Skin epidermis (tissue), 12 donors: ENCODE data around the gene LY6G6D.

Experiments used
- H3K27ac ChIP-seq, 21 experiments: fragments of 200-600 bp; sonication (generic) in 11 of 21; one replicate each; pipeline ENCODE4 v1.5.0; 2020; ENCODE audit warnings: mild to moderate bottlenecking in 3 of 21, inconsistent platforms in 2 of 21, moderate library complexity in 2 of 21
- H3K4me3 ChIP-seq, 7 experiments: fragments of 200-600 bp; sonication (generic) in 2 of 7; one replicate each; pipeline ENCODE4 v1.5.0; 2020; ENCODE audit warnings: inconsistent platforms in 2 of 7, mild to moderate bottlenecking in 2 of 7, moderate library complexity in 1 of 7

The LY6G6D gene, protein sequence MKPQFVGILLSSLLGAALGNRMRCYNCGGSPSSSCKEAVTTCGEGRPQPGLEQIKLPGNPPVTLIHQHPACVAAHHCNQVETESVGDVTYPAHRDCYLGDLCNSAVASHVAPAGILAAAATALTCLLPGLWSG

DNA sequence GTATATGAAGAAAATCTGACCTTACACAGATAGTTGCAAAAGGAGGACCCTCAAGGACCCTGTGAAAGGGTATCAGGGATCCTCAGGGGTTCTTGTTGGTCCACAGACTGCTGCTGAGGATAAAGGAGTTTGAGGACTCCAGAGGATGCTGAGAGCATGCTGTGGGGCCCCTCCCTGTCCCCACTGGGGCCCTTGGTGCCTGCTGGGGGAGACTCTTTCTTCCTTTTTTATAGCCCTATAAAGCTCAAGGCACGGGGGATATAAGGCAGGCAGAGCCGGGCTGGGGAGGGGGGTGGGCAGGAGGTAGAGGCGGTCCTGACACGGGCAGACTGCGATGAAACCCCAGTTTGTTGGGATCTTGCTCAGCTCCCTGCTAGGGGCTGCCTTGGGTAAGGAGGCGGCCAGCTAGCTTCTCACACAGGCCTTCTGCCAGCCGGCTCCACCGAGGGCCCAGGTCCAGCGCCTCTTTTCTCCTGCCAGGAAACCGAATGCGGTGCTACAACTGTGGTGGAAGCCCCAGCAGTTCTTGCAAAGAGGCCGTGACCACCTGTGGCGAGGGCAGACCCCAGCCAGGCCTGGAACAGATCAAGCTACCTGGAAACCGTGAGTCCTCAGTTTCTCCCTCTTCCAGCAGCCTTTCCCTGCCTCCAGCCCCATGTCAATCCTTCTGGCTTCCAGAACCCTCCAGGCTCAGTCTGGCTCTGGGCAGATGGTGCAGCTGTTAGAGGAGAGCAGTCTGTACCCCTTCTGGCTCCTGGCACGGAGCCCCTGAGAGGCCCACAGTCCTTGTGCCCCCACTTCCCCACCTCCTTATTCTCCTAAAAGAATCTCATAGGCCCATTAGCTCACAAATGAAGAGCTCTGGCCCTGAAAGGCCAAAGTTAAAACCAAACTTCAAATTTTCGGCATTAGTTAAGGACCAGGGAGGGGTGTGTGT lies at the start of gene LY6G6D:
Gene LY6G6D, plus strand, starts transcription at position 327 of the 937 bp plus-strand sequence. Its CDS starts 8 bp downstream, at position 335.
- H3K27ac ChIP-seq: peak within 1 kb of the TSS in 13 of 21 experiments; percentile 0 to 80 (median 65)
- no peak within 1 kb of the TSS for H3K4me3 ChIP-seq

DNA sequence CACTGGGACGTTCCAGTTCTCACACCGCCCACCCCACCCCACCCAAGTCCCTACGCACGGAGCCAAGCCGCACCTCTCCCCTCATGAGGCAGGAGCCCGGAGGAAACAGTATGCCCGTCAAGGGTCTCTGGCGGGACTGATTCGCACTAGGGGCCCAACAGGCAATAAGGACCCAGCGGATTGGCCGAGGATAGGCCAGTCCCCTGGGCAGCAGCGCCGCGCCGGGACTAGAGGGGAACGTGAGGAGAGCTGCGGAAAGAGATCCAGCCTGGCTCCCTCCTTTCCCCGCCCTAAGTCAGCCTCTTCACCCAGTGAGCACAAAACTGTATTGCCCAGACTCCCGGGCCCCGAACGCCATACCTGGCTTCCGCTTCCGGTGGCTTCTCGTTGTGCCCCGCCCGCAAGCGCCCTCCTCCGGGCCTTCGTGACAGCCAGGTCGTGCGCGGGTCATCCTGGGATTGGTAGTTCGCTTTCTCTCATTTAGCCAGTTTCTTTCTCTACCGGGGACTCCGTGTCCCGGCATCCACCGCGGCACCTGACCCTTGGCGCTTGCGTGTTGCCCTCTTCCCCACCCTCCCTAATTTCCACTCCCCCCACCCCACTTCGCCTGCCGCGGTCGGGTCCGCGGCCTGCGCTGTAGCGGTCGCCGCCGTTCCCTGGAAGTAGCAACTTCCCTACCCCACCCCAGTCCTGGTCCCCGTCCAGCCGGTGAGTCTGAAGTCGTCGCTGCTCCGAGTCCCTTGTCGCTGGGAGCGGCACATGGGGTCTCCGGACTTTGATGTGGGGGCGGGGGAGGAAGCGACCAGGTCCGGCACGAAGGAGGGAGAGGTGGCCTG lies 49.4 kb upstream of the LY6G6D start, which contains the start of gene CSNK2B:
Gene CSNK2B, plus strand, starts transcription at position 580 of the 836 bp plus-strand sequence. CDS start 752 bp downstream, outside the sequence.
- Histone ChIP-seq H3K27ac (peak within 1 kb of the TSS; percentile 61 to 98 (median 95)), H3K4me3 (peak within 1 kb of the TSS; percentile 78 to 95 (median 87))

DNA sequence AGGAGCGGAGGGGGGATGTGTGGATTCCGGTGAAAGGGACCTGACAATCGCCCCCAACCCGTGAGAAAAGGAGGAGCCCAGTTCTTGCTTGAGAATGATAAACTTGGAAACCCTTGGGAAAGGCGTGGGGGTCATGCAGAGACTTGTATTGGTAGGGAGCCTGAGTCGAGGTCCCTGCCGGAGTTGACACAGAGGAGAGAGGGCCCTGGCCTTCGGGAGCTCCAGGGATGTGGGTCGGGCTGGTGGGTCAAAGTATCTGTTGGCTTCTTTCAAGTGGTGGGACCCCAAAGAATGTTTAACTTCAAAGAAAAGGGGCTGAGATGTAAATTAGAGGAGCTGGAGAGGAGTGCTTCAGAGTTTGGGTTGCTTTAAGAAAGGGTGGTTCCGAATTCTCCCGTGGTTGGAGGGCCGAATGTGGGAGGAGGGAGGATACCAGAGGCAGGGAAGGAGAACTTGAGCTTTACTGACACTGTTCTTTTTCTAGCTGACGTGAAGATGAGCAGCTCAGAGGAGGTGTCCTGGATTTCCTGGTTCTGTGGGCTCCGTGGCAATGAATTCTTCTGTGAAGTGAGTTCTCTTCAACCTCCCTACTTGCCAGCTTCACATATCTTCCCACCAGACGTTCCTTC lies 48.7 kb upstream of the LY6G6D start:
- Histone ChIP-seq H3K27ac (peak overlapping the region; percentile 61 to 98 (median 95)), H3K4me3 (peak overlapping the region; percentile 78 to 95 (median 87))

DNA sequence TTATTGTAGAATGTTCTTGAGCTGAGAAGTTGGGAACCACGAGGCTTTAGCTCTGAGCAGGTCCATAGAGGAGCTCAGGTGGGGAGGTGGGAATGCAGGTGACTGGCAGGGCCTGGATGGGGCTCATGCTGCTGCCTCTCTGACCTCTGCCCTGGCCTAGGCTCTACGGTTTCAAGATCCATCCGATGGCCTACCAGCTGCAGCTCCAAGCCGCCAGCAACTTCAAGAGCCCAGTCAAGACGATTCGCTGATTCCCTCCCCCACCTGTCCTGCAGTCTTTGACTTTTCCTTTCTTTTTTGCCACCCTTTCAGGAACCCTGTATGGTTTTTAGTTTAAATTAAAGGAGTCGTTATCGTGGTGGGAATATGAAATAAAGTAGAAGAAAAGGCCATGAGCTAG lies 45.5 kb upstream of the LY6G6D start, which contains the start of gene LY6G5B:
Gene LY6G5B, plus strand, starts transcription at position 301 of the 400 bp plus-strand sequence. CDS start 975 bp downstream, outside the sequence.
- peak within 1 kb of the TSS in 2 of 21 experiments; percentile 5 to 24 for H3K27ac ChIP-seq
- H3K4me3 ChIP-seq: no peak within 1 kb of the TSS

DNA sequence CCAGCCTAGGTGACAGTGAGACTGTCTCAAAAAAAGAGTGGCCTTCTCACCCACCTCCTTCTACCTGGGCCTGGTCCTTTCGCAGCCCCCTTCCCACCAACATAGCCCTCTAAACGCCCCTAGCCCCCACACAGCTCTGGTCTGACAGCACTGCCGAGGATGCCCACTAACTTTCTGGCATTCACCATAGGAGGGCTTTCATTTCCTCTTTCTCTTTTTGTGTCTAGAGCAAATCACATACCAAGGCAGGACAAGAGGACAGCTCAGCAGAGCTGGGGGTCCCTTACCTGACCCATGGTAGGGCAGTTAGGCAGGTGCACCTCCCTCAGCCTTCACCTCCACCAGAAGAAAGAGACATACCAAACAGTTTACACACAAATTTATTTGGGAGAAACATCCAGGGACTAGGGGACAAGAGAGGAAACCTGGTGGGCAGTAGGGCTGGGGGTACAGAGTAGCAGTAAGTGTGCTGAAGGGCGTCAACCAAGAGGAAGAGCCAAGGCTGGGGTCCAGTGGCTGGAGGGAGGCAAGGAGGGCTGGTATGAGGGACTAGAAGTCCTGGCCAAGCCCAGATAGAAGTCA lies 38.7 kb upstream of the LY6G6D start:
- no peak overlapping the region for H3K4me3 ChIP-seq
- H3K27ac ChIP-seq: no peak overlapping the region

DNA sequence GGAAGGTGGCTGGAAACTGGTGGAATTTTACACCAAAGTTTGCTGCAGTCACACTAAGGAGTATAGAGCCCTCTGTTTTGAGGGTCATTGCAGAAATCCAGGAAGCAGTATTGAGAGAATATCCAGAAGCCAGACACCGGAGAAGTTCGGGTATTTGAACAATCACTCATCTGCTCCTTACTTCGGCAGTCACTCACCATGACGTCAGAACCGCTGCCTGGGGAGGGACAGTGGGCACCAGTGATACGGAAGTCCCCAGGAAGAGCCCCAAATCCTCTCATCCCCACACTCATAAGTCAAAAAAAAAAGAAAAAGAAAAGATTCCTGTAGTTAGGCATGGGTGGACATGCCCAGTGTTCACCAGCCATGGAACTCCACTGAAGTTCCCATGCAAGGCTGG lies 38.2 kb upstream of the LY6G6D start:
- Histone ChIP-seq H3K27ac (no peak overlapping the region), H3K4me3 (no peak overlapping the region)

DNA sequence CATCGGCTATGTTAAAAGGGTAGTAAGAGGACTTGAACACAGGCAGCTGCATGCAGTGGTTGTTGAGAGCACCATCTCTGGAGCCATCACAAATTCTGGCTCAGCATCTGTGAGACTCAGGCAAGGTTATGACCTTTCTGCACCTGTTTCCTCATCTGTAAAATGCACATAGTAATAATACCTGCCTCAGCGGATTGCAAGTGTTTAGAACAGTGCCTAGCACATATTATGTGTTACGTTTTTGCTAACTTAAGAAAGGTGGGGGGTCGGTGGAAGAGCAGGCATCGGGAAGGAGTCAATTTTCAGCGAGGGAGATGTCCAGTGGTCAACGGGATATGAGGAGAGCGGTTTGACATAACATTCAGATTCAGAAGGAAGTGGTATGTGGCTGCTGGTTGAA lies 37.2 kb upstream of the LY6G6D start:
- H3K4me3 ChIP-seq: no peak overlapping the region
- no peak overlapping the region for H3K27ac ChIP-seq

DNA sequence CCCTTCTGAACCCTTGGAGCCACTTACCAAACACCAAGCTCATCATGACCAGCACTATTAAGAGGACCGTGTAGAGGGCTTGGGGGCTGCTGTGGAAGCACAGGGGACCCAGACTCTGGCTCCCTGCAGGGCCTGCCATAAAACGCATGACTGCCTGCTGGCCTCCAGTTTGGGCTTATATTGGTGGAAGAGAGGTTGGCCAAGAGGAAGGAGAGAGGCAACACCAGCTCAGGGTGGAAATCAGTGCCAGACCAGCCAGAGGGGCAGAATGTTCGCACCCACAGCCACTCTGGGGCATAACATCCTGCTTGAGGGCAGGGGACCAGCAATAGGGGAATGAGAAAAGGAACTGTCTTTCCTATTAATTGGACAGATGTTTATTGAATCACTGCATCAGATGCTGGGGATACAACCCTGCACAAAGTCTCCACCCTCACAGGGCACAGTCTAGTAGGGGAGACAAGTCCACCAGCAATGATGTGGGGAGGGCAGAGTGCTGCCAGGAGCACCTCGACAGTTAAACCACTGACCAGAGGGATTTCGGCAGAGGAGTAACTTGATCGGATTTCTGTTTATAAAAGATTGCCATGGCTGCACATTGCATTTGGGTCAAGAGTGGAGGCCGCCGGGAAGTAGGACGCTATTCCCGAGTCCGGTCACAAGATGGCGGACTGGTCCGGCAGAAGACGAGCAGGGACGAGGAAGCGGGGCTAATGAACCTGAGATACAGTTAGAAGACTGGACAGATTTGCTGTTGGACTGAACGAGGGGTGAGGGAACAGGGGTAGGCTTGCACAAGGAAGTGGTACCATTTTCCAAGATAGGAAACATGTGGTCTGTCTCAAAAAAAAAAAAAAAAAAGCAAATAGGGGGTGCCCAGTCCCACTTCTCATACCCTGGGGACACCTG lies 34.7 kb upstream of the LY6G6D start, which contains the start of gene LY6G5C:
Gene LY6G5C, minus strand, starts transcription at position 842 of the 909 bp plus-strand sequence. Its CDS starts 694 bp downstream, at position 148.
- Histone ChIP-seq H3K4me3 (peak within 1 kb of the TSS; percentile 27 to 52 (median 46)), H3K27ac (peak within 1 kb of the TSS in 19 of 21 experiments; percentile 3 to 87 (median 63))

DNA sequence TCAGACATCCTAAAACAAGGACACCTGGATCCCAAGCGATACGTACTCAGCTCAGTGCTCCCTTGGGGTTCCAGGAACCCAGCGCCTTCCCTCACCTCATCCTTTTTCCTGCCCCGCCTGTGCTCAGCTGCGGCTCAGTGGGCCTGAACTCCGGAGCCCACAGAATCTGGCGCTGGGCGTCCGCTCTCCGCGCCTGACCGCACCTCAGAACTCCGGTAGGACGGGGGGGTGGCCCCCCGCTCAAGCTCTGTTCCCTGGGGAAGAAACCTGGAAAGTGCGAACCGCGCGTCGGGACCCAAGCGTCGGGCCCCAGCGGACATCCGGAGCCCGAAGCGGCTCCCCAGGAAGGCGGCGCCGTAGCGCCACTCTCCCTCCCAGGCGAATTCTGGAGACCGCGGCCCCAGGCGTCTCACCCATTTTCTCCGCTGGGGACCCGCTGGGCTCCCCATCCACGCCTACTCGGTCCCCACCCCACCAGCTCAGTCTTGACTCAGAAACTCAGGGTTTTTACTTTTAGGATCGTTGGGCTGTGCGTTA lies 33.9 kb upstream of the LY6G6D start:
- Histone ChIP-seq H3K27ac (peak overlapping the region in 19 of 21 experiments; percentile 3 to 87 (median 63)), H3K4me3 (peak overlapping the region; percentile 27 to 52 (median 46))

DNA sequence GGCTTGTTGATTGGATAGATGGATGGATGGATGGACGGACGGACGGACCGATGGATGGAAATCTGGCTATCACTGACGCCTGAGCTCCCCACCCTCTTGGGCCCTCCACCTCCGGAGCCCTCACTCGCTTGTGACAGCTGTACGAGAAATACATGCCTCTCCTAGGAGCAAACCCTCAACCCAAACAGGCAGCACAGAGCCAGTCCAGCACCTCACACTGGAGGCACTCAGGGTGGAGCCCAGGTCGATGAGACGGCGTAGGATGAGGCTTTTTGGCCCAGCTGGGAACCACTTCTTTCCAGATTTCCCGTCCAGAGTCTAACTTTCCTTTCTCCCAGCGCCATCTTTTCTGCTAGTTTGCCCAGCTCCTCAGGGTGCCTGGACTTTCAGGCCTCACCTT lies 31.6 kb upstream of the LY6G6D start:
- H3K4me3 ChIP-seq: no peak overlapping the region

DNA sequence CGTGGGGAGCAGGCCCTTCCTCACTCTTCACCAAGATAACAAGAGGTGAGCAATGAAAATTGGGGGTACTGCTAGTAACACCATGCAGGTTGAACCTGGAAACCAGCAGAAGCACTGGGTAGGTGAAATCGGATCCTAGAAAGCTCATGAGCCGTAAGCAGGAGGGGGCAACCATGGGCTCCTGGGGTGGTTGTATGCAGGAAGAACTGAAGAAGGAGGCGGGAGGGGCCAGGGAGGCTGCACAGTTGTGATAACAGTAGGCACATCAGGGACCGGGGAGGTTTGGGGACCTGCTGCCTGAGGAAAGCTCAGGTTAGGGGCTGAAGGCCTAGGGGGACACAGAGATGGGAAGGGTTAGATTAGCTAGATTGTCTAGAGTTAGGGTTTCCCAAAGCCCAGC lies 28.7 kb upstream of the LY6G6D start:
- H3K4me3 ChIP-seq: no peak overlapping the region
- no peak overlapping the region for H3K27ac ChIP-seq

More for the DNA sequence above, 31.6 kb upstream of the LY6G6D start:
- no peak overlapping the region for H3K27ac ChIP-seq

DNA sequence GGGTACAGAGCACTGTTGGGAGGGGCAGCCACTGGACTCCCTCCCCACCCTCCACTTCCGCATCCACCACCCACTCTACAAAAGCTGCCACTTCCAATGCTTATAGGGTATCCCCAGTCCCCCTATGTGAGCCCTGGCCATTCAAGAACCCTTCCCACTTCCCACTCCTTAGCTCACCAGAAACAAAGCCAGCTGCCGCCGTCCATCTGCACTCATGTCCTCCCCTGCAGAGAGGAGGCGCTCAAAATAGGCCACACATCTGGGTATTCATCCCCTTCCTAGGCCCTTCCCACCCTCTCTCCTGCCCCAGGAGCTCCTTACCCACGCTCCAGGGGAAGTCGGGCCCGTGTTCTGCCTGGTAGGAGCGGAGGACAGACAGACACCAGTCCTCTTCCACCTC lies 27.8 kb upstream of the LY6G6D start:
- Histone ChIP-seq H3K4me3 (no peak overlapping the region), H3K27ac (no peak overlapping the region)

DNA sequence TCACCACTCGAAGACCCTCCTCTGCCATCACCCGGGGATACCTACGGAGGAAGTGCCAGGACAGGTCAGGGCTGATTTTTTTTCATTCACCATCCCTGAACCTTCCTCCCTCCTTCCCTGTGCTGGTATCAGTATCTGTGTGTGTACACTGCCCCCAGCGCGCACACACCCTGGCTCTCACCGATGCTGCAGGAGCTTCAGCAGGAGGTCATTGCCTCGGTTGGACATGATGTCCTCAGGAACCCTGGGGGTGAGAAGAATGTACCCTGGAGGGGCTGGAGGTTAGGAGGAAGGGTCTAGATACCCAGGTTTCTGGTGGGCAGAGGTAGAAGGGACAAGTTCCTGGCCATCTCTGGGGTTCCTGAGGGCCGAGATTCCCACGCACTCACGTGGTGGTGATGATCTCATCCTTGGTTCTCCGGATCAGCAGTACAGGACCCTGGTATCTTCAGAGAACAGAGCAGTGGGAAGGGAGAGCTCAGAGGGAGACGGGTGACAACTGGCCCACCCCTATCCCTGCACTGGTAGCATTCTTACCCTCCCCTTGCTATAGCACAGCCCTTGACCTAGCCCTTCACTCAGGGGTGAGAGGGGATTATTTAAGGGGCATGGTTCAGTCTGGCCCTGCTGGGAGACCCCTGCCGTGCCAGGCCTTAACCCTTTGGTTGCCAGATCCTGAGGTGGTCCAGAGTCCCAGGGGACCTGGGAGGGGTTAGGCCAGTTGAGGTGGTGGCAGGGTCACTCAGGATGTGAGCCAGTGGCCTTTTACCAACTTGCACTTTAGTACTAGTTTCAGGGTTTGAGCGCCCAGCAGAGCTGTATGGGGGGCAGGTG lies 27.1 kb upstream of the LY6G6D start:
- Histone ChIP-seq H3K27ac (no peak overlapping the region), H3K4me3 (no peak overlapping the region)

DNA sequence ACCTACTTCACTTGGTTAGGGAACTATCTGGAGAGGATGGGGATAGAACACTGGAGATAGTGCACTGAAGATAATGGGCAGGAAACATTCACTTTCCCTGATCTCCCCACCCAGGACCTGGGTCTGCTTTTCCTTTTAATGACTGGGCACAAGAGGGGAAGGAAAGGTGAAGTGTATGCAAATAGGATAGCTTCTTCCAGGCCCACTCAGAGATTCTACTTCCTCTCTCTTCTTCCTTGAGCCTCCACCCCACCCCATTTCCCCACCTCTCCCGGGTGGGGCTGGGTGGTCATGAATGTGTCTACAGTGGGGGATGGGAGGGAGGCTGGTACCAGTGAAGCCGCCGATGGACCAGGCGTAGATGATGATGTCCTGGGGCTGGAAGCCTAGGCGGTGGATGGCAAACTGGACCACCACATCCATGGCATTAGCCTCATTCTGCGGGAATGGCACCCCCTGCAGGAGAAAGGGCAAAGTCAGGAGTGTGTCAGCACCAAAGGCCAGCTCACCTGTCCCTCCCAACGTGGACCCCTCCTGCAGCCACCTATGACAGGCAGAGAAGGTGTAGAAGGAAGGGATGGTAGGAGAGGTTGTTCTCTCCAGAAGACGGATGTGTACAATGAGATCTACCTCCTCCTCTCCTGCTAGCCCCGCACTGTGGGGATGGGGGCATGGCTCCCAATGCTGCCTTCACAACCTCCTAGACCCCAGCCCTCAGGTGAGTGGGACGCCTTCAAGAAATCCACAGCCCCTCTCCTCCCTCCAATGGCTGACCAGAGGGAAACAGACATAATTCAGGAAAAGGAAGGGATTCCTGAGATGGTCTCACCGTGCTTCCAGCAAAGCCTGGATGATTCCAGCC lies 25.7 kb upstream of the LY6G6D start:
- H3K4me3 ChIP-seq: no peak overlapping the region
- H3K27ac ChIP-seq: no peak overlapping the region

DNA sequence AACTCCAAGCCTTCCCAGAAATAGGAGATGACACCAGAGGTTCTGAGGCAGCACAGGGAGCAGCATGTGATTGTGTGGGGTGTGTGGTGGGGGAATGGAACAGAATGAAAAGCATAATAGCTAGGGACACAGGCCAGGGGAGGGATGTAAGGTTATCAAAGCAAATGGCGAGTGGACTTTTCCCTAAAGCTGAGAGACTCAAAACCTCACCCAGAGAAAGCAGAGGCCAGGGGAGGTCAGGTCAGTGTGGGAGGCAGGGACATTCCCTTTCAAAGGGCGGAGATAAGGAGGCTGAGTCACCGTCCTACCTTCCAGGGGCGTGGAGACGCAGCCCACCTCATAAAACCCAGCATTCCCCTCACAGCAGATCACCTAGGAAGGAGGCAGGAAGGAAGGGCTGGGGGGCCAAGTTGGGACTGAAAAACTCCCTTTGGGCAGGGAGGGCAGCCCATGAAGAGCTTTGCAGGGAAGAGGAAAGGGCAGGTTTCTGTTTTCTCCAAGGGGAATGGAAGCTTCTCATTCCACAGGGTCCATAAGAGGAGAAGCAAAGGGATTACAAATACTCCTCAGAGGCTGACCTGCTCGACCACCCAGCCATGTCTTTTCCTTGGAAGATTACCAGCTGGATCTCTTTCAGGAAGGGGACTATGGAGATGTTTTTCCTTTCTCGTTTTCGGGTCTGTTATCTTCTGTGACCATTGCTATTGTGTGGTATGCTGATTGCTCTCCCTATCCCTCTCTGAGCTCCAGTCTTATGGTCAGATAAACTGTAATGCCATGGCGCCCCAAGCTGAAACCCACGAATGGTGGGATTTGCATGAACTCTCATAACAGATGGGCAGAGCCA lies 24.7 kb upstream of the LY6G6D start:
- Histone ChIP-seq H3K4me3 (no peak overlapping the region), H3K27ac (no peak overlapping the region)
